VCaP (cell line): ENCODE data around the gene ATP6AP2.
"Not testable (repeated sequence)": the region's sequence is repeated elsewhere in the genome, so short reads cannot be mapped to it uniquely, and the experiment has no call there.

Experiments used
- H3K27ac ChIP-seq: fragments of 450-650 bp; 2 replicates; pipeline ENCODE4 v1.5.1; 2017
- TF ChIP-seq, protein P1 (sequence below): fragments of 450-650 bp; conservative IDR thresholded peaks from 2 replicates; pipeline ENCODE4 v1.5.1; 2017; ENCODE audit warnings: mild to moderate bottlenecking, moderate library complexity

The ATP6AP2 gene

DNA sequence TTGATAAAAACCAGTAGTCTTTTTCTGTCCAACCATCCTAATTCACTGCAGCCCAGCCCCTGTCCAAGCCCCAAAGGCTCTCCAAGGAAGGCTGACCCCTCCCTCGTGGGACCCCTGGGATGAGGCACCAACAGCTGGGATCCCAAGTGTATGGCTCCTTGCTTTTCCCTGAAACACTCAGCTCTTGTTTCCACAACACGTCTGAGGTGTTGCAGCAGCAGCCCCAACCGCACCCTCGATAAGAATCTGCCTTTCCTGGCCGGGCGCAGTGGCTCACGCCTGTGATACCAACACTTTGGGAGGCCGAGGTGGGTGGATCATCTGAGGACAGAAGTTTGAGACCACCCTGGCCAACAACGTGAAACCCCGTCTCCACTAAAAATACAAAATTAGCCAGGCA is 17.0 kb upstream of the ATP6AP2 start:
- TF ChIP-seq, protein P1, sequence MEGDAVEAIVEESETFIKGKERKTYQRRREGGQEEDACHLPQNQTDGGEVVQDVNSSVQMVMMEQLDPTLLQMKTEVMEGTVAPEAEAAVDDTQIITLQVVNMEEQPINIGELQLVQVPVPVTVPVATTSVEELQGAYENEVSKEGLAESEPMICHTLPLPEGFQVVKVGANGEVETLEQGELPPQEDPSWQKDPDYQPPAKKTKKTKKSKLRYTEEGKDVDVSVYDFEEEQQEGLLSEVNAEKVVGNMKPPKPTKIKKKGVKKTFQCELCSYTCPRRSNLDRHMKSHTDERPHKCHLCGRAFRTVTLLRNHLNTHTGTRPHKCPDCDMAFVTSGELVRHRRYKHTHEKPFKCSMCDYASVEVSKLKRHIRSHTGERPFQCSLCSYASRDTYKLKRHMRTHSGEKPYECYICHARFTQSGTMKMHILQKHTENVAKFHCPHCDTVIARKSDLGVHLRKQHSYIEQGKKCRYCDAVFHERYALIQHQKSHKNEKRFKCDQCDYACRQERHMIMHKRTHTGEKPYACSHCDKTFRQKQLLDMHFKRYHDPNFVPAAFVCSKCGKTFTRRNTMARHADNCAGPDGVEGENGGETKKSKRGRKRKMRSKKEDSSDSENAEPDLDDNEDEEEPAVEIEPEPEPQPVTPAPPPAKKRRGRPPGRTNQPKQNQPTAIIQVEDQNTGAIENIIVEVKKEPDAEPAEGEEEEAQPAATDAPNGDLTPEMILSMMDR = no peak
- H3K27ac ChIP-seq = no peak overlapping the region

DNA sequence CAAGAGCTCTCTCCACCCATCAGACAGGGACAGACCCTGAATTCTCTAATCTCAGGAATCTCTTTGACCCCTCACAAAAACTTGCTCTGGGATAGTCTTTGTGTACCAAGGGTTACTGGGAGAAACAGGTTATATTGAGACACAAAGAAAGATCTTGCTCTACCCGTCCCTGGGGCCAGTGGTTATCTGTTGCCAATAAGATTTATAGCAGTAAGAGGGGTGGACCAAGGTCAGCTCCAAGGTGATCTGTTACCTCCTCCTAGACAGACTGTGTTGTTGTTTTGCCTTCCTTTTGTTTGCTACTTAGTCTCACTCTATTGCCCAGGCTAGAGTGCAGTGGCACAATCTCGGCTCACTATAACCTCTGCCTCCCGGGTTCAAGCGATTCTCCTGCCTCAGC is 16.3 kb upstream of the ATP6AP2 start:
- TF ChIP-seq, protein P1 = no peak

DNA sequence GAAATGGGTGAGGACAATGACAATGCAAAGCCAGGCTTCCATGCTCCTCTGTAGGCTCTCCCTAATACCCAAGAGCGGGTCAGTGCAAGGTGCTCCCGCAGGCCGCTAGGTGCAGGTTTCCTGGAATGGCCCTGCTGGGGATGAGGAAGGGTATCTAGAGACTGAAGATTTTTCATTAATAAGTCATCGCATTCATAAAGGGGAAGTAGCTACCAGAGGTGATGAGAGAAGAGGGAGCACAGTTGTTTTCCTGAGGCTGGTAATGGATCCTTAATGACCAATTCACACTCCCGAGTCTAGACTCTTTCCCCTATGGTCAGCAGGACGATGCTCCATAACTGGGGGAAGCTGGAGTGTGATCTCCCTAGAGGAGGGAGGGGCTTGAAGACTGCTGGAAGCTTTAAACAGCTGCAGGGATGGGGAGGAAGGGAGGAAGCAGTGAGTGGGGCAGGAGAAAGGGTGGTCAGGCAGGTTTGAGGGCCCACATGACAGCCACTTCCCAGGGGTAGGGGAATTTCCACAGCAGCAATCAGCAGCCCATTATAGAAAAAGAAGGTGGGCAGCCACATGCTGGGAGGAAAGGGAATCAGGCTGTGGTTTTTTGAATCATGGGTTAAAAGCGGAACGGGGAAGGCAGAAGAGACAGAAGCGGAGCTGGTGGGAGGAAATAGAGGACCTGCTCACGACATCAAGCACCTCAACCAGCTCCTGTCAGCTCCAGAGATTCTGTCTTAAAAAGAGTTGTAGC is 10.2 kb upstream of the ATP6AP2 start:
- TF ChIP-seq, protein P1 = no peak
- H3K27ac ChIP-seq = no peak overlapping the region

More for the DNA sequence above, 16.3 kb upstream of the ATP6AP2 start:
- H3K27ac ChIP-seq = no peak overlapping the region

DNA sequence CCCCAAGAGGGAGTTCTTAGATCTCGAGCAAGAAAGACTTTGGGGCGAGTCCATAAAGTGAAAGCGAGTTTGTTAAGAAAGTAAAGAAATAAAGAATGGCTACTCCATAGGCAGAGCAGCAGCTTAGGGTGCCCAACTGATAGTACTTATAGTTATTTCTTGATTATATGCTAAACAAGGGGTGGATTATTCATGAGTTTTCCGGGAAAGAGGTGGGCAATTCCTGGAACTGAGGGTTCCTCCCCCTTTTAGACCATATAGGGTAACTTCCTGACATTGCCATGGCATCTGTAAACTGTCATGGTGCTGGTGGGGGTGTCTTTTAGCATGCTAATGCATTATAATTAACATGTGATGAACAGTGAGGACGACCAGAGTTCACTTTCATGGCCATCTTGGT is 9.6 kb upstream of the ATP6AP2 start:
- not testable (repeated sequence) for H3K27ac ChIP-seq

DNA sequence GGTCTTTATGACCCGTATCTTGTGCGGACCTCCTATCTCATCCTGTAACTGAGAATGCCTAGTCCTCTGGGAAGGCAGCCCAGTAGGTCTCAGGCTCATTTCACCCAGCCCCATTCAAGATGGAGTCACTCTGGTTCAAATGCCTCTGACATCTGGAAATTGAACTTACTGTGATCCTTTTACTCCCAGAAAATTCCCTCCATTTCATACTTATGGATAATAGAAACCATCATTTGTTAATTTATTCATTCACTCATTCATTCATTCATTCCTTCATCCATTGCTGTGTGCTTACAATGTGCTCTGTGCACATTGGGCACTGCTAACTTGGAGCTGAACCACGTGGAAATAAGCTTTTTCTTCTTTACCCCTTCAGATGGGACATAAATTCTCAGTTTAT is 9.2 kb upstream of the ATP6AP2 start:
- no peak overlapping the region for H3K27ac ChIP-seq
- TF ChIP-seq, protein P1 = no peak

DNA sequence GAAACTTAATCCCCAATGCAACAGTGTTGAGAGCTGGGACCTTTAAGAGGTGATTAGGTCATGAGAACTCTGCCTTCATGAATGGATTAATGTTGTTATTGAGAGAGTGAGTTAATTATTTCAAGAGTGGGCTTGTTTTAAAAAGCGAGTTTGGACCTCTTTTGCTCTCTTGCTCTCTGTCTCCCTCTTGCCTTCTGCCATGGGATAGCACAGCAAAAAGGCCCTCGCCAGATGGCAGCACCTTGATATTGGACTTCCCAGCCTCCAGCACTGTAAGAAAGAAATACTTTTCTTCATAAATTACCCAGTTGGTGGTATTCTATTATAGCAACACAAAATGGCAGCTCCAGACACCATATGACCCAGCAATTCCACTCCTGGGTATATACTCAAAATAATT is 7.0 kb upstream of the ATP6AP2 start:
- TF ChIP-seq, protein P1 = peak; percentile 40

DNA sequence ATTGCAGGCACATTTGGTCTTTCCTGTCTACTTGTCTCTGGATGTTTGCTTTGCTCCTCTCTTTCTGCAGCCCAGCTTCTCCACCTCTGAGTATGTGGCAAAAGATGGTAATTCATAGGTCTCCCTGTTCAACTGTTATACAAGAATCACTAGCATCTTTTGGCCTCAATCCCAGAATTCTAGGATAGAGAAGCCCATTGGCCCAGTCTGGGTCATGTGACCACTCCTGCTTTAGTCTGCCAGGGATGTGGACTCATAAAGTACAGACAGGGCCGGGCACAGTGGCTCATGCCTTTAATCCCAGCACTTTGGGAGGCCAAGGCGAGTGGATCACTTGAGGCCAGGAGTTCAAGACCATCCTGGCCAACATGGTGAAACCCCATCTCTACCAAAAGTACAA is 5.4 kb upstream of the ATP6AP2 start:
- H3K27ac ChIP-seq = not testable (repeated sequence)

More for the DNA sequence above, 7.0 kb upstream of the ATP6AP2 start:
- H3K27ac ChIP-seq = no peak overlapping the region

DNA sequence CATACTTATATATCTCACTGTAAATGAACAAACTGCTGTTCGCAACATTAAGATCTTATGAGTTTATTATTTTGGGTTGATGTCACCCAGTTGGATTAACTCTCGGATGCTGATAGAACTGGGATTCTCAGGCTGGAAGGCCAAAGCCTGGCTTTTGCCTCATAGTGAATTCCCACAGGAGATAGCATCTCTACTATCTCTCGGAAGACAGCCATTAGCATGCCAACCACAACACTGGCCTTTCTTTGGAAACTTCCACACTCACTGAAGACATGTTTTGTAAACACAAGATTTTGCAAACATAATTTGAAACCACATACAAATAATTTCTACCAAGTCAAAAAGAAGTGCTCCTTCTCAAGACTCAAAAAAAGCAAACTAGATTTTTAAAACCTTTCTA is 4.5 kb upstream of the ATP6AP2 start:
- TF ChIP-seq, protein P1 = no peak

More for the DNA sequence above, 4.5 kb upstream of the ATP6AP2 start:
- no peak overlapping the region for H3K27ac ChIP-seq
